ENCODE data around the gene STMN3. TPM values are rescaled to one million over a fixed set of nuclear protein-coding genes. Genes with fewer than 3 reads are reported as not detected.
A peak's percentile ranks its signal among the peaks of the same experiment; 100 is the strongest.
"Not testable (repeated sequence)": the region's sequence is repeated elsewhere in the genome, so short reads cannot be mapped to it uniquely, and the experiment has no call there.

STMN3 gene
- total RNA-seq, 1 experiment from 2014 or later: 2.6 TPM

GRCh38 chr20:63636752-63637628 lies 16.2 kb downstream of the STMN3 start:
- DNase-seq (ENCODE audit: low read depth): no peak

DNA sequence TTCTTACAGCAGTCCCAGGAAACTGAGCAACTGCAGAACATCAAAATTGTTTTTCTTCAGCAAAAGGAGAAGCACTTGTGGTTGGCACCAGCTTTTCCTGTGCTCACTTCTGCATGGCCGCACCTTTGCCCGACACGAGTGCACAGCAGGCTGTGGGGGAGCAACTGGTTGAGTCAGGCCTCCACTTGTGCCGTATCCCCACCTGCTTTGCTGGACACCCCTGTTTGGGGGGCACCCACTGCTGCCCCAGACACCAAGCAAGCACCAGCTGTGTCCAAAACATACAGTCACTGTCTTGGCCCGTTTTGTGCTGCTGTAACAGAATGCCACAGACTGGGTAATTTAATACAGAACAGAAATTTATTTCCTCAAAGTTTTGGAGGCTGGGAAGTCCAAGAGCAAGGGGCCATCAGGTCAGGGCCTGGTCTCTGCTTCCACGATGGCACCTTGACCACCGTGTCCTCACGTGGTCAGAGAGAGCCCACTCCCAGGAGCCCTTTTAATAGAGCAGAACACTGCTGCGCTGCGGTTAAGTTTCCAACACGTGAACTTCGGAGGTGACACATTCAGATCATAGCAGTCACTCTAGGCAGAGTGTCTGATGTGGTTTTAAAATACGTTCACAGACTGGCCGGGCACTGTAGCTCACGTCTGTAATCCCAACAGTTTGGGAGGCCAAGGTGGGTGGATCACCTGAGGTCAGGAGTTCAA lies 17.6 kb downstream of the STMN3 start:
- no peak for DNase-seq (ENCODE audit: low read depth)

GRCh38 chr20:63633732-63634131 lies 19.5 kb downstream of the STMN3 start:
- DNase-seq (ENCODE audit: low read depth): no peak

DNA sequence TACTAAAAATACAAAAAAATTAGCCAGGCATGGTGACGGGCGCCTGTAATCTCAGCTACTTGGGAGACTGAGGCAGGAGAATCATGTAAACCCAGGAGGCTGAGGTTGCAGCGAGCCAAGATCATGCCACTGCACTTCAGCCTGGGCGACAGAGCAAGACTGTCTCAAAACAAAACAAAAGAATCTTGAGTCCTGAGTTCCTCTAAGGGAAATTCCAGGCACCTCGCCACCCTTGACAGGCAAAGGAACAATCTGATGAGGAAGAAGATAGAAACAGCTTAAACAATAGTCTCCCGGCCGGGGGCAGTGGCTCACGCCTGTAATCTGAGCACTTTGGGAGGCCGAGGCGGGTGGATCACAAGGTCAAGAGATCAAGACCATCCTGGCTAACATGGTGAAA lies 21.8 kb downstream of the STMN3 start:
- DNase-seq (ENCODE audit: low read depth): not testable (repeated sequence)

- not testable (repeated sequence) for DNase-seq (ENCODE audit: low read depth)
Measured at GRCh38 chr20:63630956-63631355, 22.3 kb downstream of the STMN3 start.

DNA sequence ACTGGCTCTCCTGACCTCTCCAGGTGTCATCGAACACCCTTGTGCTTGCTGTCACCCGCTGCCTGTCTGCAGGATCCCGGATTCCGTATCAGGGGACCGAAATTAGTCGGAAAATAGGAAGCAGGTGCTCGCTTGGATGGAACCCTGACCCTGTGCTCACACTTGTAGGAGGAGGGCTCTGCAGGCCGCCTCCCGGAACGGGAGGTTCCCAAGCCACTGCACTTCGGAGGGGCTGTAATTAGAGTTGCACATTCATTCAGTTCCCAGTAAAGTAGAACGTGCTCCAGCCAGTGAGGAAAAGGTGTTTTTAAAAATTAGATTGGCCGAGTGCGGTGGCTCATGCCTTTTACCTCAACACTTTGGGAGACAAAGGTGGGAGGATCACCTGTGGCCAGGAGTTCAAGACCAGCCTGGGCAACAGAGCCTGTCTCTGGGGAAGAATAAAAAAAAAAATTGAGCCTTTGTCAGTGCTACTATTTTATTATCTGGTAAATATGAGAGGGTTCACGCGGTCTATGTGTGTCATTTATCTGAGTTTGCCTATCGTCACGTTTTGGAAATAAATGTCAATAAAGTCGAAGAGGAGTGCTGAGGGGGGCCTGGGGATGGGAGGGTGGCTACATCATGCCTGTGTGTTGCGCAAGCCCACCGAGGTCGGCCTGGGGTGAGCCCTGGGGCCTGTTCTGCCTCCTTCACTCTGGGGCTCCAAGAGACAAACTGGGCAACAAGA lies 24.8 kb downstream of the STMN3 start:
- no peak for DNase-seq (ENCODE audit: low read depth)

- no peak for DNase-seq (ENCODE audit: low read depth)
Measured at GRCh38 chr20:63627751-63628245, 25.4 kb downstream of the STMN3 start.

DNA sequence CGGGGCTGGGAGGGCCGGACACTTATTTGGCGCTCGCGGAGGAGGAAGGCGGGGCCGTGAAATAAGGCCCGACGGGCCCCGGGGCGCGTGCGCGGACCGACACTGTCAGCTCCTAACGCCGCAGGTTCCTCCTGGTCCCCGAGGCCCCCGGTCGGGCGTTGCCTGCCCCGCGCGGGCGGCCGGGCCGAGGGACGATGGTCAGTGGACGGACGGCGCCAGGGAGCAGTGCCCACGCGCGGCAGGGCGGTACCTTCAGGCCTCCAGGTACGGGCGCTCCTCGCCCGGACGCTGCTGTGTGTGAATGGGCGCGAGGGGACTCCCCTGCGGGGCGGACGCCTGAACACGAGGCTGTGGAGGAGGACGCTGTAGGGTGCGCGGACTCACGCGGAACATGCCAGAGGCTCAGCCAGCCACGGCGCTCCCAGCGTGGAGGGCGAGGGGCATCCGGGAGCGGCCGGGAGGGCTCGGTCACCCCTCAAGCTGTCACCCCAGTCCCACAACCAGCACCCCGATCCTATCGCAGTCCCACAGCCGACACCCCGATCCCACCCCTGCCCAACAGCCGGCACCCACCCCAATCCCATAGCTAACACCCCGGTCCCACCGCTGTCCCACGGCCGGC lies 26.0 kb downstream of the STMN3 start:
- DNase-seq (ENCODE audit: low read depth): peak; percentile 94

DNA sequence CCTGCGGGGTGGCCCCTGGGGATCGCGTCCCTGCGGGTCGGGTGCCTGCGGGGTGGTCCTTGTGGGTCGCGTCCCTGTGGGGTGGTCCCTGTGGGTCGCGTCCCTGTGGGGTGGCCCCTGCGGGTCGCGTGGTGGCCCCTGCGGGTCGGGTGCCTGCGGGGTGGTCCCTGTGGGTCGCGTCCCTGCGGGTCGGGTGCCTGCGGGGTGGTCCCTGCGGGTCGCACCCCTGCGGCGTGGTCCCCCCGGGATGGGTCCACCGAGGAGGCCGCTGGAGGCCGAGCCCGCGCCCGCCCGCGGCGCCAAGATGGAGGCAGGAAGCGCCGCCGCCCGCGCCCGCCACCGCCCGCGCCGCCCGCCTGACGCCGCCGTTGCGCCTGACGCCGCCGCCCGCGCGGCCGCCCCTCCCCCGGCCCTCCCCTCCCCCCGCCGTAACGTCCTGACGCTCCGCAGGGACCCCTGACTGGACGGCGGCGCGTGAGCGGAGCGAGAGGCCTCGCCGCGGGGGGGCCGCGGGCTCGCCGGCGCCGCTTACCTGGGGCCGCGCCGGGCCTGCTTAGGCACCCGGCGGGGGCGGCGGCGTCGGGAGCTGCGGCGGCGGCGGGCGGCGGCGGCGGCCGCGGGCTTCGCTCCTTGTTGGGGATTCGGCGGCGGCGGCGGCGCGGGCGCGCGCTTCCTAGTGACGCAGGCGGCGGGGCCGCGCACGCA lies 26.6 kb downstream of the STMN3 start, which contains the start of gene GMEB2:
Gene GMEB2 (minus strand): TSS at position 678 of the 705 bp plus-strand sequence. CDS start 7,704 bp downstream, outside the sequence.
- DNase-seq (ENCODE audit: low read depth): no peak

- DNase-seq (ENCODE audit: low read depth): peak; percentile 24
Measured at GRCh38 chr20:63625771-63626423, 27.3 kb downstream of the STMN3 start.

GRCh38 chr20:63624486-63624885 lies 28.7 kb downstream of the STMN3 start:
- no peak for DNase-seq (ENCODE audit: low read depth)

DNA sequence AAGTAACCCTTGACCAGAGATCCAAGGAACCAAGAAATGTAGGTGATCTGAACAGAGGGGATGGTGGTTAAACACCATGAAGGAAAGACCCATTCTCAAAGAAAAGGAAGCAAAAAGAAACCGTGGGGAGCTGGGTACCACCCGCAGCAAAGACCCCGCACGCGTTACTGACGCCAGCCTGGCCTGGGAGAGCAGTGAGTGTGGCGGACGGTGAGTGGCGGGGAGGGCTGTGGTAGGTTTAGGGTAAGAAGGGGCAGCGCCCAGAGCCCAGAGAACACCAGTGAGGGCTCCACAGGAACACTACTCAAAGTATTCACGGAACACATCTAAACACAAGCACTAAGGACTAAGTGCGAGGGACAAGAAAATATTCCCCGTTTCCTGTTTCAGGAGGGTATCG lies 30.5 kb downstream of the STMN3 start:
- DNase-seq (ENCODE audit: low read depth): no peak

DNA sequence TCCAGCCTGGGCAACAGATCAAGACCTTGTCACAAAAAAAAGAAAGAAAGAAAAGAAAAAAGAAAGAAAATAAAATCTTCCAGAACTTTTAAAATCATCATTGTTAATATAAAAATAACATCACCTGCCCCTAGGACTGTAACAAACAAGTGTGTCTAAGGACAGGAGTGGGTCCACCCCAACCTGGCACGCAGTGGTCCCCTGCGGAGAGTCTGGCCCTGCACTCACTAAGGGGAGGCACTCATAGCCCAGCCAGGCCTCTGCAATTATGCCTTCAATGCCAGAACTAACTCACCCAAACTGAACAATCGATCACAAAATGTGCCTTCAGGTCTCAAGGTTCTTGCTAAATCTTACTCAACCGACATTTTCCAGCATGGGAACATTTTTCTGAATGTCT lies 31.1 kb downstream of the STMN3 start:
- no peak for DNase-seq (ENCODE audit: low read depth)

DNA sequence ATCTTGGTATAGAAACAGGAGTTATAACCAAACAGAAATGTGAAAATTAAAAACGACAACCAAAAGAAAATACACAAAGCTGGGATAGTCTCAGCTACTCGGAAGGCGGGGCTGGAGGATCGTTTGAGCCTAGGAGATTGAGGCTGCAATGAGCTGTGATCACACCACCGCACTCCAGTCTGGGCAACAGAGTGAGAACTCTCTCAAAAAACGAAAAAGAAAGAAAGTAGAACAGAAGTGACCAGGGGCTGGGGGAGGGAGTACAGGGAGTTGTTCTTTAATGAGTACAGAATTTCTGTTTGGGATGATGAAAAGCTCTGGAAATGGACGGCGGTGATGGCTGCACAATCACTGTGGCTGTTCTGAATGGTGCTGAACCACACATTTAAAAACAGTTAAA lies 32.2 kb downstream of the STMN3 start:
- DNase-seq (ENCODE audit: low read depth): no peak

DNA sequence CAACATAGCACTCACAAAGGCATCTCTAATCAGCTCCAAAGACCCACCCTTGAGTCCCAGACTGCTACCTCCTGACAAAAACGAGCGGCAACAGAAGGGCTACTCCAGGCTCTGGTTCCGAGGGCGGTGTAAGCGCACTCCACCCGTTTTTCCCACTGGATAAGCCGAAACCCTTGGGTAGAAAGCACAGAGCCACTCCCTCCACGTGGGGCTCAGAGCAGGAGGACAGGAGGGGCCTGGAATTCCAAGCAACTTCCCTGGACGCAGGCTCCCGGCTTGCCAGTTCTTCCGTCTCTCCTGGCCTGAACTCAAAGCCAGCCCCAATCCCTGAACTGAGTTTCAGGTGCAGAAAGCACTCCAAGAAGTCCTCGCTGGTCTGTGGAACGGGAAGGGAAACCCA lies 33.7 kb downstream of the STMN3 start:
- DNase-seq (ENCODE audit: low read depth): no peak

GRCh38 chr20:63619086-63619485 lies 34.1 kb downstream of the STMN3 start:
- no peak for DNase-seq (ENCODE audit: low read depth)

DNA sequence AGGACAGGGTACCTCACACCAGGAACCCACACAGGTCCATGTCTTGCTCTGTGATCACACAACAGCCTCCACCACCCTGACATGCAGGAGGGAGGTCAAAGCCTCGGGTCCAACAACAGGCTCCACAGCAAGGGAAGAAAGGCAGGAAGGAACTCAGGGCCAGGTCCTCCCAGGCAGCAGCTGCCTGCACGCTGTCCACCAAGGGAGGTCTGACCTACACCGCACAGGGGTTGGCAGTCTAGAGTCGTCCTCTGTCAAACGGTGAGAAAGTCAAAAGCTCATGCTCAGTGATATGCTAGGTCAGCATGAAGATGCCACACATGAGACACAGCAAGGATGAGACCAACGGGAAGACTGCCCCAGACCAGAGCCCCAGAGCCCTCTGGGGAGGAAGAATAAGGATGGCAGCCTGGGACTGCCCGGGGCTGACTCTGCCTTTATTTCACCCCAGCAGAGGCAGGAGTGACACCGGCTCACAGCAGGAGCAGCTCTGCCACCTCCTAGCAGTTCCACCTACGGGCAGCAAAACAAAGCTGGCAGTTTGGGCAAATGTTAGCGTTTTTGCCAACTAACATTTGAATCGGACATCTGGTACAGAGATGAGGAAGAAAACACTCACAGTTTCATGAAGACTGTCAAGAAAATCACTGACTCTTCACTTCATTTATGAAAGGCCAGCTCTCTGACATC lies 34.8 kb downstream of the STMN3 start:
- no peak for DNase-seq (ENCODE audit: low read depth)

- no peak for DNase-seq (ENCODE audit: low read depth)
Measured at GRCh38 chr20:63617876-63618265, 35.4 kb downstream of the STMN3 start.

DNA sequence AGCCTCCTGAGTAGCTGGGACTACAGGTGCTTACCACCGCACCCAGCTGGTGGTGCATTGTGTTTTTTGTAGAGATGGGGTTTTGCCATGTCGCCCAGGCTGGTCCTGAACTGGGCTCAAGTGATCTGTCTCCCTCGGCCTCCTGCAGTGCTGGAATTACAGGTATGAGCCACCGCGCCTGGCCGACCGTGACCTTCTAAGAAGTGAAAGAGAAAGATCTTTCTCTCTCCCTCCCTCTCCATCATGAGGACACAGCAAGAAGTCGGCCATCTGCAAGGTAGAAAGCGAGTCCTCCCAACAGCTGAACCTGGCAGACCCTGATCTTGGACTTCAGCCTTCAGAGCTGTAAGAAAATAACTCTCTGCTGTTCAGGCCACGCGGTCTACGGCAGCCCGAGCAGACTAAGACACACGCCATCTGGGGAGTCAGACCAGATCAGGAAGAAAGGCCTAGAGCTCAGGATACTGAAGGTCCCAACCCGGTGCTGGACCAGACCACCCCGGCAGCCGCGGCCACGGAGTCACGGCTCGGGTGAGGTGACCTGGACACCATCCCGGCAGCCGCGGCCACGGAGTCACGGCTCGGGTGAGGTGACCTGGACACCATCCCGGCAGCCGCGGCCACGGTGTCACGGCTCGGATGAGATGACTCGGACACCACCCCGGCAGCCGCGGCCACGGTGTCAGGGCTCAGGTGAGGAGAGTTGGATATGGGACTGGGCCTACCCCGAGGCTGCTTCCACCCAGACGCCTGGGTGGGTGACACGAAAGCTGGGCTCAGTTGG lies 35.9 kb downstream of the STMN3 start:
- DNase-seq (ENCODE audit: low read depth): no peak
